GM18520 (cell line): ENCODE measurements around the gene MALSU1.

ENCODE experiments used
- ATAC-seq: cut with Tn5 transposase; IDR thresholded peaks from one replicate; pipeline ENCODE4 v1.9.1; 2021; ENCODE audit not compliant: unreplicated experiment

The MALSU1 gene

DNA sequence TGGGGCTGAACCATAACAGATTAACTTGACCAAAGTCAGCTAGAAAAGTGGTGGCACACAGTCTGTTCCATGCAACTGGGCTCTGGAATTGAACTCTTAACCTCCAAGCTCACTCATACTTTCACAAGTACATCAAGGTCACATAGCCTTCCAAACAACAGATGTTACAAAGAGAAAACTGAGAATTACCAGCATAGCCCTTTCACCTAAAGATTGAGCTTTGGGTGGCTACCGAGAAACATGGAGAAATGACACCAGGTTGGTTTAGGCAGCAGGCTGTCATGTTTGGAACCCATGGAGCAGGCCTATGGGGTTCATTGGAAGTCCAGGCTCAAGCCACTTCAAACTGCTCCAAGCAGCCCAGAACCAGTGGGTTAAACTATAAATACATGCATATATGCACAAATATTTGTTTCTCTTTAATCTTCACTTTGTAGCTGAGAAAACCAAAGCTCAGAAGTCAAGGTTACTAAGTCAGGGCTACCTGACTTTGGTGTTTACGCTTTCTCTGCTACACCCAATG is 59.1 kb downstream of the MALSU1 start:
- no peak for ATAC-seq
